ENCODE data around the gene CDR2L.
"Not testable (repeated sequence)": the region's sequence is repeated elsewhere in the genome, so short reads cannot be mapped to it uniquely, and the experiment has no call there.

DNA sequence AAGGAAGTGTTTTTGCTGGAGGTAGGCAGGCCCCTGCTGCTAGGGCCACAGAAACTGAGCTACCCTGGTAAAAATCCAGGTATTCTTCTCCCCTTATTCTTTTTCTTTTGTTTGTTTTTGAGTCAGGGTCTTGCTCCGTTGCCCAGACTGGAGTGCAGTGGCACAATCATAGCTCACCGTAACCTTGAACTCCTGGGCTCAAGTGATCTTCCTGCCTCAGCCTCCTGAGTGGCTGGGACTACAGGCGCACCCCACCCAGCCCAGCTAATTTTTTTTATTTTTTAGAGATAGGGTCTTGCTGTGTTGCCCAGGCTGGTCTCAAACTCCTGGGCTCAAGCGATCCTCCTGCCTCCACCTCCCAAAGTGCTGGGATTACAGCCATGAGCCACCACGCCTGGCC is 17.9 kb upstream of the CDR2L start:
- TF ChIP-seq EP300 (IDR thresholded peaks at IDR 0.05): not testable (repeated sequence)
- TF ChIP-seq, protein P1, sequence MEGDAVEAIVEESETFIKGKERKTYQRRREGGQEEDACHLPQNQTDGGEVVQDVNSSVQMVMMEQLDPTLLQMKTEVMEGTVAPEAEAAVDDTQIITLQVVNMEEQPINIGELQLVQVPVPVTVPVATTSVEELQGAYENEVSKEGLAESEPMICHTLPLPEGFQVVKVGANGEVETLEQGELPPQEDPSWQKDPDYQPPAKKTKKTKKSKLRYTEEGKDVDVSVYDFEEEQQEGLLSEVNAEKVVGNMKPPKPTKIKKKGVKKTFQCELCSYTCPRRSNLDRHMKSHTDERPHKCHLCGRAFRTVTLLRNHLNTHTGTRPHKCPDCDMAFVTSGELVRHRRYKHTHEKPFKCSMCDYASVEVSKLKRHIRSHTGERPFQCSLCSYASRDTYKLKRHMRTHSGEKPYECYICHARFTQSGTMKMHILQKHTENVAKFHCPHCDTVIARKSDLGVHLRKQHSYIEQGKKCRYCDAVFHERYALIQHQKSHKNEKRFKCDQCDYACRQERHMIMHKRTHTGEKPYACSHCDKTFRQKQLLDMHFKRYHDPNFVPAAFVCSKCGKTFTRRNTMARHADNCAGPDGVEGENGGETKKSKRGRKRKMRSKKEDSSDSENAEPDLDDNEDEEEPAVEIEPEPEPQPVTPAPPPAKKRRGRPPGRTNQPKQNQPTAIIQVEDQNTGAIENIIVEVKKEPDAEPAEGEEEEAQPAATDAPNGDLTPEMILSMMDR (IDR thresholded peaks at IDR 0.05): not testable (repeated sequence)
